GM15510 (cell line): Measurements from ENCODE around the gene CILP.
A peak's percentile ranks its signal among the peaks of the same experiment; 100 is the strongest.

Experiments used
- POLR2A ChIP-seq: IDR thresholded peaks from 3 replicates; pipeline ENCODE4 v1.6.1; 2011; ENCODE audit warnings: borderline replicate concordance; ENCODE audit not compliant: insufficient read length; ENCODE audit errors: extremely low read depth

Gene CILP

DNA sequence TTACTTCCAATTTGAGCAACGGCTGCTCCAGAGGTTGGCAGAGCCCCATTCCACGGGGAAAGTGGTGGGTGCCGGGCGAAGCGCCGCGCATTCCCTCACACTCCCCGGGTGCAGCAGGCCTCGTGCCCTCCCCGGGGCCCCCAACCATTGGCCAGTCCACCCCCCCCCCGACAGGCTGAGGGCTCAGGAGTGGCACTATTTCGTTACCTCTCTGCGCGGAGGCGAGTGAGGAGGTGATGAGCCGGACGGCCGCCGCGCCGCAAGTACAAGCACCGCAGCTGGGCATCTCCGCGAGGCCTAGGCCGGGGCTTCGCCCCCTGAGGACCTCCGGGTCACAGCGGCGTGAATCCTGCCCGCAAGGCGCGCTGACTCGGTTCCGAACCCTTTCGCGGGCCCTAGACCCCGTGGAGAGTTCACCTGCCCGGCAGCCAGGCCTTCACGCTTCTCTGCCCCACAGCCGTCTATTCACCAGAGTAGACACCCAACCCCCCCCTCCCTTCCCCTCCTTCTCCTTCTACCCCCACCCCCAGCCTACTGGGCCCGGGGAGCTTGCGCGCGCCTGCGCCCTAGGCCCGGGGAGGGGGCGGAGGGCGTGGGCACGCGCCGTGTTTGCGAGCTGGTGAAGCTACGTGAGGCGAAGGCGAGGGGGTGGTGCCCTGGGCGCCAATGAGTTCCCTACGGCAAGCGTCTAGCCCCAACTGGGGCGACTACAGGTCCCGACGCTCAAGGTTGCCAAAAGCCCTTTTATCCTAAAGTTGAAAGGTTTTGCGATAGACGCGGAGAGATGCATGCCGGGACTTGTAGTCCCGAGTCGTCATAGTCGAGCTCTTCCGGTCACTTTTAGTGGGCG, 26.2 kb downstream of the CILP start, which contains the start of gene CLPX:
TSS of gene CLPX (minus strand) at position 475 of the 850 bp plus-strand sequence. CDS start at position 286, 189 bp downstream.
- peak; percentile 71 for TF ChIP-seq POLR2A

- TF ChIP-seq POLR2A = no peak
Measured at GRCh38 chr15:65184305-65184867, 26.9 kb downstream of the CILP start.

- no peak for TF ChIP-seq POLR2A
Measured at GRCh38 chr15:65183865-65184159, 27.5 kb downstream of the CILP start.

DNA sequence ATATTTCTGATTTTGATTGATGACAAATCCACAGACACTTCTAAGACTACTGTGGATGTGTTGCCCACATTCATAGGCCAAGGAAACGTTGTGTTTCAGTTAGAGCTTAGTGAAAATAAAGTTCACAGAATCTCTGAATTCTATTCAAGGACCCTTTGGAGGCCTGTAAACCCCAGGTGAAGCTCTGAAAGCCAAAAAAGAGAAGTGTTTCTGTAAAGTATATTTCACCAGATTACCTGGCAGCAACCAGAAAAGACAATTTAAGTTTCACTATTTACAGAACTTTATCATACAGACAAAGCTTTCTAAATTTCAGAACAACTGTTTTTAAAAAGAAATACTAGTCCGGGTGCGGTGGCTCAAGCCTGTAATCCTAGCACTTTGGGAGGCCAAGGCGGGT, 28.7 kb downstream of the CILP start:
- no peak for TF ChIP-seq POLR2A

GRCh38 chr15:65180167-65180566, 31.1 kb downstream of the CILP start:
- TF ChIP-seq POLR2A = no peak

GRCh38 chr15:65177901-65178300, 33.4 kb downstream of the CILP start:
- no peak for TF ChIP-seq POLR2A

GRCh38 chr15:65176056-65176455, 35.2 kb downstream of the CILP start:
- no peak for TF ChIP-seq POLR2A

GRCh38 chr15:65175511-65175910, 35.8 kb downstream of the CILP start:
- TF ChIP-seq POLR2A = no peak

GRCh38 chr15:65174509-65174908, 36.8 kb downstream of the CILP start:
- TF ChIP-seq POLR2A = no peak

GRCh38 chr15:65172531-65172930, 38.7 kb downstream of the CILP start:
- no peak for TF ChIP-seq POLR2A

DNA sequence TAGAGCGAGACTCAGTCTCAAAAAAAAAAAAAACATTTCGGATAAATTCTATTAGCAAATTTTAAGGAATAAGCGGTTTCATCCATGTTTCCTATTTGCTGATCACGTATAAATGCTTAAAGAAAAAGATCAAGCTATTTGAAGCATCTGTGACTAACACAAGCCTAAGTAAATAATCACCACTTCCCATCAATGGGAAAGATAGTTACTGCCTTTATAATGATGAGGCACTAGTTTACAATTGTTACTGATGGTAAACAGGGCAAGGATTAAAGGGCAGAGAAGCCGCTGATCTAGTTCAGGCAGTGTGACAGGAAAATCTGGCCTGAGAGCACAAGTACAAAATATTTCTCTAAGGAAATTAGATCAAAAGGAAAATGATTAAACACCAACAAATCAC, 39.8 kb downstream of the CILP start:
- TF ChIP-seq POLR2A = no peak

- no peak for TF ChIP-seq POLR2A
Measured at GRCh38 chr15:65165875-65166274, 45.4 kb downstream of the CILP start.

DNA sequence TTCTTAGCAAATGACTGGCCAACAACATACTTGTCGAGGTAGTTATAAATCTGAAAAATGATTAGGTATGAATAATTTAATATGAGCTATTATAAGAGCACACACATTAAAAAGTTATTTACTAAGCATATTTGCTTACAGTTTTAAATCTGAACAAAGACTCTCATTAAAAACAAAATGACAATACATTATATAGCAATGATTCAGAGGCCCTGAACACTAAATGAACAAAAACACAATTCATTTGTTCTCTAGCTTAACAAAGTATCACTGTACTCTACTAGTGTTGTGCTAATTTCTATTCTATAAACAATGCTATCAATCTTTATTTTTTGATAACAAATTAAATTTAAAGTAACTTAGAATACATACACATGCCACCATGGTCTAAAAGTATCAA, 47.1 kb downstream of the CILP start:
- no peak for TF ChIP-seq POLR2A

GRCh38 chr15:65163041-65163440, 48.2 kb downstream of the CILP start:
- no peak for TF ChIP-seq POLR2A

DNA sequence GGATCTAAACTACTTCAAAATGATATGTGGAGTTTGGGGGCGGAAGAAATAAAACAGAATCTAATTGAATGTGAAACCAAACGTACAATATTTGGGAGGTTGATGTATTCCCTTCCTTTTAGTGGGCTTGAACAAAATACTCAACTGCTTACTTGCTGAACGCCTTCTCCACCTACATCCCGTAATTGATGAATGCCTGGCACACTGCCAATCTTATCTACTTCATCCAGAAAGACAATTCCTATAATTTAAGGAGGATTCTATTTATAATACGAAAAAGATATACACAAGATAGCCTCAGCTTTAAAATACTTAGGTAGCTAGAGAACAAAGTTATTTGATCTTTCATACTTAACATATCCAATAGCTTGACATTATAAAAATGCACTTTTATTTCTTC, 54.6 kb downstream of the CILP start:
- TF ChIP-seq POLR2A = no peak

DNA sequence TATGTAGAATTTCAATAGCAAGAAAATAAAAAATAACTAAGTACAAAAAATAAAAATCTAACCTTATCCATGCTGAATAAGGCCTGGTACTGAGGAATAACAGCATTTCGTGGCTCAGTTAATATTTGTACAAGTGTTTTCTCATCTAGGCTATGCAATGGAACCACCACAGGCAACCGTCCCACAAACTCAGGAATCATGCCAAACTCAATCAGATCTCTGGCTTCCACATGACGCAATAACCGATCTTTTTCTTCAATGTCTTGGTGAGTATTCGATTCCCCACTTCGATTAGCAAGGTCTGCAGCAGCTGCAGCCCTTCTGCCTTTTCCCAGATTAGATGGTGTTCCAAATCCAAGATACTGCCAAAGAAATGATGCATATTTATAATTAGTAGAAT, 56.6 kb downstream of the CILP start:
- no peak for TF ChIP-seq POLR2A
